HepG2 (cell line): Measurements from ENCODE around the gene SSNA1. TPM values are rescaled to one million over a fixed set of nuclear protein-coding genes. Genes with fewer than 3 reads are reported as not detected.
A peak's percentile ranks its signal among the peaks of the same experiment; 100 is the strongest.

Experiments used
- EHMT2 ChIP-seq: fragments of 200-600 bp; sonication (generic); IDR thresholded peaks from 2 replicates; pipeline ENCODE4 v1.7.0; 2017; ENCODE audit warnings: antibody characterized with exemption, low read depth, low read length, borderline replicate concordance
- HOXA7 ChIP-seq: sonication (generic); formaldehyde crosslinking; IDR thresholded peaks from 2 replicates; pipeline ENCODE4 v1.8.1; 2022; ENCODE audit warnings: mild to moderate bottlenecking, missing genetic modification reagents, moderate library complexity
- JUN ChIP-seq: sonication (generic); formaldehyde crosslinking; IDR thresholded peaks from 2 replicates; pipeline ENCODE4 v1.4.0; 2020; ENCODE audit warnings: mild to moderate bottlenecking, missing genetic modification reagents
- KDM5A ChIP-seq: fragments of 200-600 bp; sonication (generic); IDR thresholded peaks from 2 replicates; pipeline ENCODE4 v1.7.0; 2018; ENCODE audit warnings: antibody characterized with exemption, mild to moderate bottlenecking, low read length, borderline replicate concordance
- KLF16 ChIP-seq, 2 experiments: sonication (generic) in 1 of 2; formaldehyde crosslinking in 1 of 2; IDR thresholded peaks; 2 replicates each; pipeline versions ENCODE4 v1.6.1 to v1.8.0; 2016 to 2023; ENCODE audit warnings: missing genetic modification reagents in 2 of 2, missing compliant biosample characterization in 1 of 2
- MEF2D ChIP-seq: sonication (generic); formaldehyde crosslinking; IDR thresholded peaks from 2 replicates; pipeline ENCODE4 v1.5.1; 2020; ENCODE audit warnings: mild to moderate bottlenecking, missing genetic modification reagents
- NR1H2 ChIP-seq: sonication (generic); formaldehyde crosslinking; IDR thresholded peaks from 2 replicates; pipeline ENCODE4 v1.8.1; 2022; ENCODE audit warnings: low read depth, missing genetic modification reagents, borderline replicate concordance
- RARA ChIP-seq: IDR thresholded peaks from 2 replicates; pipeline ENCODE4 v1.6.1; 2016; ENCODE audit warnings: missing genetic modification reagents, missing compliant biosample characterization
- RBFOX2 ChIP-seq: fragments of 200-400 bp; formaldehyde crosslinking; IDR thresholded peaks from 2 replicates; pipeline ENCODE4 v1.6.1; 2017; ENCODE audit warnings: low read depth, mild to moderate bottlenecking, low read length
- SNAI1 ChIP-seq: sonication (generic); formaldehyde crosslinking; IDR thresholded peaks from 2 replicates; pipeline ENCODE4 v1.5.0; 2020; ENCODE audit warnings: mild to moderate bottlenecking, missing genetic modification reagents, borderline replicate concordance
- SNRNP70 ChIP-seq: fragments of 200-400 bp; formaldehyde crosslinking; IDR thresholded peaks from 2 replicates; pipeline ENCODE4 v1.6.1; 2017; ENCODE audit warnings: mild to moderate bottlenecking, low read depth, low read length, moderate library complexity
- ZFP36L1 ChIP-seq: sonication (generic); formaldehyde crosslinking; IDR thresholded peaks from 2 replicates; pipeline ENCODE4 v1.8.0; 2022; ENCODE audit warnings: mild to moderate bottlenecking, missing genetic modification reagents, moderate library complexity
- ZMYM3 ChIP-seq: sonication (generic); formaldehyde crosslinking; IDR thresholded peaks from 2 replicates; pipeline ENCODE4 v1.5.1; 2020; ENCODE audit warnings: mild to moderate bottlenecking, missing genetic modification reagents
- ZNF33B ChIP-seq: sonication (generic); formaldehyde crosslinking; IDR thresholded peaks from 2 replicates; pipeline ENCODE4 v1.5.1; 2020; ENCODE audit warnings: mild to moderate bottlenecking, missing genetic modification reagents
- ZNF34 ChIP-seq: sonication (generic); formaldehyde crosslinking; IDR thresholded peaks from 2 replicates; pipeline ENCODE4 v1.4.0; 2020; ENCODE audit warnings: mild to moderate bottlenecking, missing genetic modification reagents, borderline replicate concordance
- ZNF44 ChIP-seq: sonication (generic); formaldehyde crosslinking; IDR thresholded peaks from 2 replicates; pipeline ENCODE4 v1.5.1; 2020; ENCODE audit warnings: mild to moderate bottlenecking, missing genetic modification reagents
- ZNF468 ChIP-seq: sonication (generic); formaldehyde crosslinking; IDR thresholded peaks from 2 replicates; pipeline ENCODE4 v1.8.0; 2022; ENCODE audit warnings: mild to moderate bottlenecking, moderate library complexity, missing genetic modification reagents
- ZNF501 ChIP-seq: sonication (generic); formaldehyde crosslinking; IDR thresholded peaks from 2 replicates; pipeline ENCODE4 v1.5.1; 2020; ENCODE audit warnings: mild to moderate bottlenecking, moderate library complexity, missing genetic modification reagents
- ZNF616 ChIP-seq: sonication (generic); formaldehyde crosslinking; IDR thresholded peaks from 2 replicates; pipeline ENCODE4 v1.5.0; 2020; ENCODE audit warnings: low read depth, mild to moderate bottlenecking, missing genetic modification reagents
- ZNF761 ChIP-seq: sonication (generic); formaldehyde crosslinking; conservative IDR thresholded peaks from 2 replicates; pipeline ENCODE4 v1.4.0; 2020; ENCODE audit warnings: mild to moderate bottlenecking, missing genetic modification reagents
- ZNF891 ChIP-seq: sonication (generic); formaldehyde crosslinking; IDR thresholded peaks from 2 replicates; pipeline ENCODE4 v1.5.0; 2020; ENCODE audit warnings: mild to moderate bottlenecking, missing genetic modification reagents
- polyA plus RNA-seq, 8 experiments: library from polyadenylated mRNA; depleted of rRNA in 3 of 8; stranded (reverse) in 7 of 8; unstranded in 1 of 8; fragments of >200 nt; fragmentation: Illumina TruSeq in 4 of 8; extraction: Trizol in 4 of 8; gene quantifications; 2 replicates each; pipeline versions ENCODE4 v1.2.1 to v1.2.3, GENCODE V29; 2011 to 2016; ENCODE audit warnings: low read depth in 4 of 8, missing spikeins in 1 of 8, mixed read lengths in 1 of 8; ENCODE audit not compliant: insufficient read depth in 1 of 8
- total RNA-seq, 5 experiments: library from RNA; depleted of rRNA; stranded (reverse); fragments of >200 nt; fragmentation: Illumina TruSeq; extraction: Trizol; gene quantifications; 2 replicates each; pipeline ENCODE4 v1.2.3, GENCODE V29; 2016; ENCODE audit warnings: low read depth in 1 of 5
- TF ChIP-seq, protein P1 (sequence below): sonication (generic); formaldehyde crosslinking; IDR thresholded peaks from 2 replicates; pipeline ENCODE4 v1.4.0; 2020; ENCODE audit warnings: missing genetic modification reagents
- TF ChIP-seq, protein P2 (sequence below): sonication (generic); formaldehyde crosslinking; IDR thresholded peaks from 2 replicates; pipeline ENCODE4 v1.4.0; 2020; ENCODE audit warnings: missing genetic modification reagents, borderline replicate concordance
- TF ChIP-seq, protein P3 (sequence below): sonication (generic); formaldehyde crosslinking; IDR thresholded peaks from 2 replicates; pipeline ENCODE4 v1.4.0; 2020; ENCODE audit warnings: low read depth, missing genetic modification reagents
- TF ChIP-seq, protein P4 (sequence below): sonication (generic); formaldehyde crosslinking; IDR thresholded peaks from 2 replicates; pipeline ENCODE4 v1.4.0; 2020; ENCODE audit warnings: missing genetic modification reagents

The SSNA1 gene
- total and polyA plus RNA-seq, 2 of the 13 experiments (the other 11 are each of a cell fraction or from before 2014, with no cell fraction given) = 35.9 to 49.4 TPM

DNA sequence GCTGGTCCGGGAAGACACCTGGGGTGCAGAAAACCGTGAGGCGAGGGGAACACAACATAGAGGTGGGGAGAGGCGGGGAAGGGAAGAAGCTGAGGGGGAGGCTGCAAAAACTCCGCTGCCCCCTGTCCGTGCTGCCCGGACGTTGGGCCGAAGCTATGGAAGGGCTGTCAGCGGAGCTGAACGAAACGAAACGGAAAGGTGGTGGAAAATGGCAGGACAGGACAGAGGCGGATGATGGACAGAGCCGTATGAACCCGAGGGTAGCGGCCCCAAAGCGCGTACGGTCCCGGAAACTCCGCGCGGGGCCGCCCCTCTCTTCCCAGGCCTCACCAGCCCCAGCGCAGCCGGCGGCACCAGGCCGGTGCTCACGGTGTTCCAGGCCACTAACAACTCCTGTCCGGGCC is 388 bp upstream of the SSNA1 start (continued):
- TF ChIP-seq HOXA7 (CRISPR knock-in tag) (no peak), RBFOX2 (no peak), ZNF468 (CRISPR knock-in tag) (0 out of 2 replicates have a peak, but pooled peaks have one; percentile 39), MEF2D (CRISPR knock-in tag) (peak; percentile 40; the same call in 1 of the 2 replicates), SNRNP70 (no peak), RARA (CRISPR knock-in tag) (no peak), ZFP36L1 (0 out of 2 replicates have a peak, but pooled peaks have one; percentile 52), ZNF761 (CRISPR knock-in tag) (no peak), ZNF33B (CRISPR knock-in tag) (0 out of 2 replicates have a peak, but pooled peaks have one; percentile 4), ZNF891 (CRISPR knock-in tag) (no peak; the same call in 1 of the 2 replicates), ZNF44 (CRISPR knock-in tag) (0 out of 2 replicates have a peak, but pooled peaks have one; percentile 96), ZNF501 (peak; percentile 73; the same call in 1 of the 2 replicates), ZNF34 (no peak), ZMYM3 (CRISPR knock-in tag) (no peak), ZNF616 (CRISPR knock-in tag) (no peak), JUN (no peak), EHMT2 (no peak), NR1H2 (CRISPR knock-in tag) (0 out of 2 replicates have a peak, but pooled peaks have one; percentile 67), KDM5A (peak; percentile 99; the same call in 1 of the 2 replicates), KLF16 (CRISPR knock-in tag; IDR thresholded peaks at IDR 0.05) (no peak), SNAI1 (CRISPR knock-in tag) (0 out of 2 replicates have a peak, but pooled peaks have one; percentile 26)
- TF ChIP-seq, protein P1, sequence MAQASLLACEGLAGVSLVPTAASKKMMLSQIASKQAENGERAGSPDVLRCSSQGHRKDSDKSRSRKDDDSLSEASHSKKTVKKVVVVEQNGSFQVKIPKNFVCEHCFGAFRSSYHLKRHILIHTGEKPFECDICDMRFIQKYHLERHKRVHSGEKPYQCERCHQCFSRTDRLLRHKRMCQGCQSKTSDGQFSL = no peak
- TF ChIP-seq, protein P2, sequence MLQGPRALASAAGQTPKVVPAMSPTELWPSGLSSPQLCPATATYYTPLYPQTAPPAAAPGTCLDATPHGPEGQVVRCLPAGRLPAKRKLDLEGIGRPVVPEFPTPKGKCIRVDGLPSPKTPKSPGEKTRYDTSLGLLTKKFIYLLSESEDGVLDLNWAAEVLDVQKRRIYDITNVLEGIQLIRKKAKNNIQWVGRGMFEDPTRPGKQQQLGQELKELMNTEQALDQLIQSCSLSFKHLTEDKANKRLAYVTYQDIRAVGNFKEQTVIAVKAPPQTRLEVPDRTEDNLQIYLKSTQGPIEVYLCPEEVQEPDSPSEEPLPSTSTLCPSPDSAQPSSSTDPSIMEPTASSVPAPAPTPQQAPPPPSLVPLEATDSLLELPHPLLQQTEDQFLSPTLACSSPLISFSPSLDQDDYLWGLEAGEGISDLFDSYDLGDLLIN = no peak
- TF ChIP-seq, protein P3, sequence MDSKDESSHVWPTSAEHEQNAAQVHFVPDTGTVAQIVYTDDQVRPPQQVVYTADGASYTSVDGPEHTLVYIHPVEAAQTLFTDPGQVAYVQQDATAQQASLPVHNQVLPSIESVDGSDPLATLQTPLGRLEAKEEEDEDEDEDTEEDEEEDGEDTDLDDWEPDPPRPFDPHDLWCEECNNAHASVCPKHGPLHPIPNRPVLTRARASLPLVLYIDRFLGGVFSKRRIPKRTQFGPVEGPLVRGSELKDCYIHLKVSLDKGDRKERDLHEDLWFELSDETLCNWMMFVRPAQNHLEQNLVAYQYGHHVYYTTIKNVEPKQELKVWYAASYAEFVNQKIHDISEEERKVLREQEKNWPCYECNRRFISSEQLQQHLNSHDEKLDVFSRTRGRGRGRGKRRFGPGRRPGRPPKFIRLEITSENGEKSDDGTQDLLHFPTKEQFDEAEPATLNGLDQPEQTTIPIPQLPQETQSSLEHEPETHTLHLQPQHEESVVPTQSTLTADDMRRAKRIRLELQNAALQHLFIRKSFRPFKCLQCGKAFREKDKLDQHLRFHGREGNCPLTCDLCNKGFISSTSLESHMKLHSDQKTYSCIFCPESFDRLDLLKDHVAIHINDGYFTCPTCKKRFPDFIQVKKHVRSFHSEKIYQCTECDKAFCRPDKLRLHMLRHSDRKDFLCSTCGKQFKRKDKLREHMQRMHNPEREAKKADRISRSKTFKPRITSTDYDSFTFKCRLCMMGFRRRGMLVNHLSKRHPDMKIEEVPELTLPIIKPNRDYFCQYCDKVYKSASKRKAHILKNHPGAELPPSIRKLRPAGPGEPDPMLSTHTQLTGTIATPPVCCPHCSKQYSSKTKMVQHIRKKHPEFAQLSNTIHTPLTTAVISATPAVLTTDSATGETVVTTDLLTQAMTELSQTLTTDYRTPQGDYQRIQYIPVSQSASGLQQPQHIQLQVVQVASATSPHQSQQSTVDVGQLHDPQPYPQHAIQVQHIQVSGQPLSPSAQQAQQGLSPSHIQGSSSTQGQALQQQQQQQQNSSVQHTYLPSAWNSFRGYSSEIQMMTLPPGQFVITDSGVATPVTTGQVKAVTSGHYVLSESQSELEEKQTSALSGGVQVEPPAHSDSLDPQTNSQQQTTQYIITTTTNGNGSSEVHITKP (CRISPR knock-in tag) = no peak
- TF ChIP-seq, protein P4, sequence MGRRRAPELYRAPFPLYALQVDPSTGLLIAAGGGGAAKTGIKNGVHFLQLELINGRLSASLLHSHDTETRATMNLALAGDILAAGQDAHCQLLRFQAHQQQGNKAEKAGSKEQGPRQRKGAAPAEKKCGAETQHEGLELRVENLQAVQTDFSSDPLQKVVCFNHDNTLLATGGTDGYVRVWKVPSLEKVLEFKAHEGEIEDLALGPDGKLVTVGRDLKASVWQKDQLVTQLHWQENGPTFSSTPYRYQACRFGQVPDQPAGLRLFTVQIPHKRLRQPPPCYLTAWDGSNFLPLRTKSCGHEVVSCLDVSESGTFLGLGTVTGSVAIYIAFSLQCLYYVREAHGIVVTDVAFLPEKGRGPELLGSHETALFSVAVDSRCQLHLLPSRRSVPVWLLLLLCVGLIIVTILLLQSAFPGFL = no peak
